HCT116 (cell line): ENCODE data around the gene AGPS.

Experiments used
- CEBPB ChIP-seq: IDR thresholded peaks from 2 replicates; pipeline ENCODE4 v1.6.1; 2012; ENCODE audit warnings: low read depth
- CTCF ChIP-seq, 3 experiments: fragments of 200-600 bp in 1 of 3; sonication (generic) in 1 of 3; IDR thresholded peaks in 2 of 3; conservative IDR thresholded peaks in 1 of 3; 2 replicates each; pipeline ENCODE4 v1.5.1; 2012 to 2017; ENCODE audit warnings: low read depth in 2 of 3, low read length in 2 of 3, antibody characterized with exemption in 1 of 3, borderline replicate concordance in 1 of 3, control low read depth in 1 of 3, mild to moderate bottlenecking in 1 of 3, mixed read lengths in 1 of 3, mixed run types in 1 of 3, moderate library complexity in 1 of 3; ENCODE audit not compliant: insufficient read depth in 1 of 3
- EZH2 ChIP-seq: fragments of 200-600 bp; sonication (generic); IDR thresholded peaks from 2 replicates; pipeline ENCODE4 v1.6.1; 2017; ENCODE audit warnings: antibody characterized with exemption, mixed run types
- ZBTB33 ChIP-seq: IDR thresholded peaks from 2 replicates; pipeline ENCODE4 v1.6.1; 2011; ENCODE audit warnings: mild to moderate bottlenecking, low read length, moderate library complexity; ENCODE audit not compliant: insufficient replicate concordance; ENCODE audit errors: extremely low read depth
- ZFX ChIP-seq: fragments of 450-650 bp; IDR thresholded peaks from 2 replicates; pipeline ENCODE4 v1.6.1; 2017

GRCh38 chr2:177516824-177517544 lies 124.4 kb downstream of the AGPS start:
- no peak for TF ChIP-seq ZBTB33
- TF ChIP-seq CTCF (IDR thresholded peaks at IDR 0.05 in 2 of 3, conservative IDR thresholded peaks at IDR 0.05 in 1 of 3; ENCODE audit: borderline replicate concordance in 1 of 3, insufficient read depth in 1 of 3, low read depth in 2 of 3, low read length in 2 of 3): no peak
- TF ChIP-seq CEBPB: no peak
- no peak for TF ChIP-seq EZH2
- TF ChIP-seq ZFX: no peak
